HG02840 (cell line): Measurements from ENCODE around the gene CEP85L.

Experiments
- ATAC-seq: cut with Tn5 transposase; IDR thresholded peaks from one replicate; pipeline ENCODE4 v1.9.1; 2021; ENCODE audit warnings: mild to moderate bottlenecking, moderate library complexity, moderate number of reproducible peaks; ENCODE audit not compliant: unreplicated experiment, low FRiP score

Gene CEP85L

GRCh38 chr6:118584911-118585310 lies 66.5 kb downstream of the CEP85L start:
- no peak for ATAC-seq

- ATAC-seq = no peak
These were observed 69.9 kb downstream of the CEP85L start for GRCh38 chr6:118581489-118581959.

DNA sequence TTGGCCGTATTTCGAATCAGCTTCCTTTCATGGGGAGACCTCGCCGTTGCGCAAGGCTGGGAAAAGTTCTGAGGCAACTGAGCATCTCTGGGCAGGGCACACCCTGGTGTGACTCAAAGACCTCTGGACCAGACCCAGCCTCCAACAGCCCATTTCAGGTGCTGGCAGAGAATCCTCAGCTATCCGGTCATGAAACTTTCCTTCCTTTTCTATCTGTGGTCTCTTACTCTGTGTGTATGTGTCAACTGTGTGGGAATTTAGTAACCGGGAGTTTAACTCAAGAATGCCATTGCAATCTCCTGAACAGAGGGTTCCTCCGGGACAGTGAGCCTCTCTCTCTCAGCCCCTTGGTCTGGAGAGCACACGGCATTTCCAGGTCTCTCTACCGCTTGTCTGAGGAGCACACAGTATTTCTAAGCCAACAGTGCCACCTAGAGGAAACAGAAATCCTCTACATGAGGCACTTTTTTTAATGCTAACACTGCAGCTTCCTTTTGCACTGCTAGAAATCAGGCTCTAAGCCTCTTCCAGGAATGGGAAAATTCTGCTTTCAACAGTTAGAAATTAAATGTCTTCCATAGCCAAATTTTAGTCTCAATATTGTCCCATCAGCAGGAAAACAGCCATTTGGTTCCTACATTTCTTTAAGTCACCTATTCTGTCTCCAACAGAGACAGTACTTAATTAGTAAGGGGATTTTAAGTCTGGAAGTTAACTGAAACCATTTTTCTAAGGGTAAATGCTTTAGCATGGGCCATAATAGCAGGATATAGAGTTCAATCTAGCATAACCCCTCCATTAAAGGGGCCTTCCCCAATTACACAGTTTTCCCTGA lies 70.6 kb downstream of the CEP85L start:
- ATAC-seq = no peak

DNA sequence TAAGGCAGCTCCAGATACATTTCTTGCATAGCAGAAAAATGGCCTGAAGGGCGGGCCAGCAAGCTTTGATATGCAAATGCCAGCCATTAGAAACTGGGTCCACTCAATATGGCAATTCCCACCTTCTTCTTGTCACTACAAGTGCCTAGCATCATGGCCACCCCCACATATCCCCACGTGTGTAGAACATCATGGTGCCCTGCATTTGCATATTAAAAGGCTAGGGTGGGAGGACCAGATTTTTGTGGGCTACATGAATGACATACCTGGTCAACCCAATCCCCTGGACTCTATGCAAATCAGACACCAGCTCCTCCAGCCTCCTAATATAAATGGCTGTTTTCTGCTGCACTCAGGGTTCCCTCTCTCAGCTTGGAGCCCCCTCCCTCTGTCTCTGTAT lies 71.6 kb downstream of the CEP85L start:
- ATAC-seq = no peak

DNA sequence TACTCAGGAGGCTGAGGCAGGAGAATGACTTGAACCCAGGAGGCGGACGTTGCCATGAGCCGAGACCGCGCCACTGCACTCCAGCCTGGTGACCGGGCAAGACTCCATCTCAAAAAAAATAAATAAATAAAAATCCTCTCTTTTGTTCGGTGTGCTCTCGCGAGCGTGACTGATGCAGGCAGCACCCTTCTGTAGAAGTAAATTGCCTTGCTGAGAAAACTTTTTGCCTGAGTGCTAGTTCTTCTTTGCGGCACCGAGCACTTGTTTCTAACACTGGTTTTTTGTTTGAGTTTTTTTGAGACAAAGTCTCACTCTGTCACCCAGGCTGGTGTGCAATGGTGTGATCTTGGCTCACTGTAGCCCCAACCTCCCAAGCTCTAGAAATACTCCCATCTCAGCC lies 72.8 kb downstream of the CEP85L start:
- no peak for ATAC-seq

DNA sequence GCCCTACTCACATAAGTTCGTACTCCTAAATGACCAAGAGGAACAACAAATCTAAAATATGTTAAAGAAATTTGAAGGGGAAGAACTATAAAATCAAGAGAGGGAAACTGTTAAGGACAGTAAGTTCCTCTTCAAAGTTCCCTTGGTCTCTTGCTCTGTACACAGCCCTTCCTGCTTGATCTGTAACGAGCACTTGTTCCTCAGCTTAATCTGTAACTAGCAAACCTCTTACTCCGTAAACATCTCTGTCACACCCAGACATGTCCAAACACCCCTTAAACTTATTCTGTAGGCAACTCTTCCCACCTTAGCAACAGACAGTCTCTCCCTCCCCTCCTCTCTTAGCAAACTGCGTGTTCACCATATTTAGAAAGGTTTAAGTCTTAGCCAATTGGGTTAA lies 73.4 kb downstream of the CEP85L start:
- no peak for ATAC-seq

DNA sequence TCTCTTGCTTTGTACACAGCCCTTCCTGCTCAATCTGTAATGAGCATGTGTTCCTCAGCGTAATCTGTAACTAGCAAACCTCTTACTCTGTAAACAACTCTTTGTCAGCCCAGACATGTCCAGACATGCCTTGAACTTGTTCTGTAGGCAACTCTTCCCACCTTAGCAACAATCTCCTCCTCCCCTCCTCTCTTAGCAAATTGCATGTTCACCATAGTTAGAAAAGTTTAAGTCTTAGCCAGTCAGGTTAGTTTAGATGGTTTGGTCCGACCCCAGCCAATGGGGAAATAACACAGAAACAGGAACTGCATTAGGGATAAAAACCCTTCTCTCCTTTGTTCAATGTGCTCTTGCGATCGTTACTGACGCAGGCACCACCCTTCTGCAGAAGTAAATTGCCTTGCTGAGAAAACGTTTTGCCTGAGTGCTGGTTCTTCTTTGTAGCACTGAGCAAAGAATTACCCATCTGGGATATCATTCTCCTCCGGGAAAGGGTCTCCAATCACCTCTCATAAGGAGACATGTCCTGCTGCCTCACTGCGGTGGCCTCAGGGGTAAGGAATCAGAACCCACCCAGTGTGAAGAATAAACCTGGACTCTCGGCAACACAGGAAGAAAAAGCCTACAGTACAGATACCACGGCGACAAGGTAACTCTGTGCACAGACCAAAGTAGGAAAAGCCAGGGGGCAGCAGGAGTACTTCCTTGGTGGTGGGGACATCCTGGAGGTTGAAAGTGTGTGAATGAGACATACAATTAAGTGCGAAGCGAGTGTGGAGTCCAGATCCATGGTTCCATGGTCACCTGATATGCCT lies 77.1 kb downstream of the CEP85L start:
- ATAC-seq = no peak

GRCh38 chr6:118571121-118571520 lies 80.3 kb downstream of the CEP85L start:
- ATAC-seq = no peak

- no peak for ATAC-seq
These were observed 81.9 kb downstream of the CEP85L start for GRCh38 chr6:118569498-118569897.

DNA sequence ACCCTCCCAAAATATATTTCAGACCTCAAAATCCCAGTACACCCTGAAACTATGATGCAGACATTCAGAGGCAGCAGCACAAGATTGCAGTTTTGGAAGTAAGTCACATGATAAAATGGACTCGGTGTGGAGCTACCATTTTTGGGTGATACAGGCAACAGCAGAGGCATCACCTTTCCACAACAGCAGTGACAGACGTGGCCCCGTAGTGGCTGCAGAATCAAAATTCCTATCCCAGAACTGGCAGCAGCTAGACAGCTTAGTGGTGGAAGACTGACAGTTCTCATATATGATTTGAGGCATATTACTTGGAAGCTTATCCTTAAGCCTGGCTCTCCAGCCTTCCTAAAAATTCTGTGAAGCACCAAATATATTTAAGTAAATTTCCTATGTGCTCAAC lies 83.4 kb downstream of the CEP85L start:
- ATAC-seq = no peak

- ATAC-seq = peak; percentile 92
These were observed 86.0 kb downstream of the CEP85L start for GRCh38 chr6:118565311-118565960.

- no peak for ATAC-seq
These were observed 88.4 kb downstream of the CEP85L start for GRCh38 chr6:118562959-118563358.

DNA sequence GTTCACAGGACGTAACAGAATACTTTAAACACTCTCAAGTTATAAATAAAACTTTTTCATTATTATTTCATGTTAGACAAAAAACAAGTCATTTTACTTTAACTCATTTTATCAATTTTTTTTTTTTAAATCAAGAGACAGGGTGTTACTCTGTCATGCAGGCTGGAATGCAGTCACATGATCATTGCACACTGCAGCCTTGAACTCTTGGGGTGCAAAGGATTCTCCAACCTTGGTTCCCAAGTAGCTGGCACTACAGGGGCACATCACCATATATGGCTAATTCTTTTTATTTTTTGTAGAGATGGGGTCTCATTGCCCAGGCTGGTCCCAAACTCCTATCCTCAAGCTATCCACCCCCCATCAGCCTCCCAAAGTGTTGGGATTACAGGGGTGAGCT lies 89.1 kb downstream of the CEP85L start:
- no peak for ATAC-seq

DNA sequence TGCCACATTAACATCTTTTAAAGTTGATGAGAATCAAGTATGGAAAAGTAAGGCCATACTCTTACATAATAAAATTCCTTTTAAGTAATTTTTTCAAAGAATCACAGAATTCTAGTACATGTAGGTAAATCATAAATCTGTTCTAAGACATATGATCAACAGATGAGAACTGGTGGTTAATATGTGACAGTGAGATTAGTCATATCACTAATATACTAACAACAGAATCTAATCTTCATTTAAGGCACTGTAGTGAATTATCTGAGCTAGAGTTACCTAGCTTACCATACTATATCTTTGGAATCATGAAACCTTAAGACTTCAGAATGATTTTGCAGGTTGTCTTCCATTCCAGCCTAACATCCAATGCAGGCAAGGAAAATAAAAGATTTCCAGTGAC lies 91.7 kb downstream of the CEP85L start:
- peak; percentile 57 for ATAC-seq

GRCh38 chr6:118558464-118559217 lies 92.8 kb downstream of the CEP85L start:
- ATAC-seq = peak; percentile 57

DNA sequence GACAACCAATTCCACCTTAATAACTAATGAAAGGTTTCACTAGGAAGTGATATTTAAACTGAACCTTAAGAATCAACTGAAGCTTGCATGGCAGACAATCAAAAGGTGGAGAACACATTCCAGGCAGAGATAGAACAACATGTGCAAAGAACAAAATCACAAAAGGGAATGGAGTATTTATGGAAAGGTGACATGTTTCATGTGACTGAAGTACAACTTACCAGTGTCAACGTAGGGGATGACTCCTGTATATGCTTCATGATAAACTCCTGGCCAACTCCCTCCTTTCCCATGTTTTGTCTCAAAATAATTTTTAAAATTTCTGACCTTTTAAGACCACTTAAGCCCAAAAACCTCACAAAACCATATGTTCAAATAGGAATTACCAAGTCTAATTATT lies 96.7 kb downstream of the CEP85L start:
- ATAC-seq = no peak

- no peak for ATAC-seq
These were observed 98.3 kb downstream of the CEP85L start for GRCh38 chr6:118553132-118553531.

GRCh38 chr6:118551063-118552053 lies 100.0 kb downstream of the CEP85L start:
- ATAC-seq = peak; percentile 87

GRCh38 chr6:118548613-118549012 lies 102.8 kb downstream of the CEP85L start:
- ATAC-seq = no peak
